ENCODE results near the gene KLF16. TPM values are rescaled to one million over a fixed set of nuclear protein-coding genes. Genes with fewer than 3 reads are reported as not detected.

The KLF16 gene
- total RNA-seq, 1 donor from 2014 or later = 15.2 TPM

DNA sequence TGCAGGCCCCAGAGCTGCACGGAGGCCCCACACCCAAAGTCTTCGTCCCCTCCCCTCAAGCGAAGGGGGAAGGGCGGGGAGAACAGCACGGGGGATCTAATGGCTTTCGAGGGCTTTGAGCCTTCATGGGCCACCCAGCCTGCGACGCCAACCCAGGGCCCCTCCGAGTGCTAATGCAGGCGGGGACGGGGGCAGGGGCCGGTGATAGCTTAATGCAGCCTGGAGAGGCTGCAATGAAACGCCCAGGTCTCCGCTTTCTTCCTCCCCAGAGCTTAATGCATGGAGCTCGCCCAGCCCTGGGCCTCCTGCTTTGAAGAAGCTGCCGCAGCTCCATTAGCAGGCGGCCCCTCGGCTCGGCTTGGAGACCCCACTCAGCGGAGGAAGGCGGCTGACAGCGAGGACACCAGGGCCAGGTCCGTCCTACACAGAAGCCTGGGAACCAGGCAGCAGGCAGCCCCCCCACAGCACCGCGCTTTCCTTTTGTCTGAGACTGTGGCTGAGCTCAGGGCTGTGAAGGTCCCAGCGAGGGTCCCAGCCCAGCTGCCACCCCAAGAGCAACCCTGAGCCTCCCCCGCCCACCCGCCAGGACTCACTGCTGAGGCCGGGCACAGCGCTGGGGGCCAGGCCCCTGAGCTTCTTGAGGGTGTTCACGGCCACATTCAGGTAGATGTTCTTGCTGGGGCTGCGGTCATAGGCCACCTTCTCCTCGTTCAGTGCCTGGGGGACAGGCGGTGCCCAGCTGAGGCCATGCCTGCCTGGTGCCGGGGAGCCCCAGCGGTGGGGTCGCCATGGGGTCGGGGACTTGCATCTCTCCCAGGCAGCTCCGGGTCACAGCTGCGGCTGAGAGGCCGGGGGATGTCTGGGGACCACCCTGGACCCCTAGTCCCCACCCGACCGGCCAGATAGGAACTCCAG lies 43.8 kb downstream of the KLF16 start:
- H3K4me1 ChIP-seq = no peaks in the 10 kb centered on the region
- no peaks in the 10 kb centered on the region for H3K9me3 ChIP-seq
- no peak overlapping the region for H3K4me3 ChIP-seq
- H3K27me3 ChIP-seq = no peaks in the 10 kb centered on the region
- no peak for DNase-seq (ENCODE audit: low spot score in 2 of 2)
- TF ChIP-seq CTCF (IDR thresholded peaks at IDR 0.05) = no peak
- peaks cover 94 to 96% of the 10 kb centered on the region in 2 donors for H3K36me3 ChIP-seq
- intact Hi-C loops (cut with DNase I) = no loop called here
- no peak overlapping the region for H3K27ac ChIP-seq

DNA sequence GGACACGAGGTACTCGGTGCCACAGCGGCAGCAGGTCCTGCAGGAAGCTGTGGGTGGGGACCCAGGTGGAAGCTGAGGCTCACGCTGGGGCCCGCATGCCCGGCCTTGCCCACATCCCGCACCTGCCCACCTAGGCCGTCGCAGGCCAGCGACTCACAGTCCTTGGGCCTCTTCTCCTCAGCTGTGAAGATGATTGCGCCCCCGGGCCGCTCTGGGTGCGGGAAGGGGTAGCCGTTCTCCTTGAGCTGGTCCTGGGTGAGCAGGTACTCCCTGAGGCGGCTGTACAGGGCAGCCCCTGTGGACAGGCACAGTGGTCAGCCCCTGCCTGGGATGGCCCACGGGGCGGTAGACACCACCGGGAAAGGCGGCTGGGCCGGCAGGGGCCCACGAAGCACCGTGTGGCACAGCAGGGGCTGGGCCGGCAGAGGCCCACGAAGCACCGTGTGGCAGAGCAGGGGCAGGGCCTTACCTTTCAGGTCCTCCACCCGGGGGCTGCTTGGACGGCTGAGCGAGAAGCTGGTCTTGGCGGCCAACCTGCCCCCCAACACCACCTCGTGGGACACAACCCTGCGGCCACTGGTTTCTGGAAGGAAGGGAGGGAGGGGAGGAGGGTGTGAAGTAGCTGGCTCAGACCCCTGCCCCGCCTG lies 44.7 kb downstream of the KLF16 start:
- Histone ChIP-seq H3K9me3 (no peaks in the 10 kb centered on the region), H3K4me1 (no peaks in the 10 kb centered on the region), H3K36me3 (peaks cover 88% of the 10 kb centered on the region in 2 donors), H3K27ac (no peak overlapping the region), H3K27me3 (no peaks in the 10 kb centered on the region), H3K4me3 (no peak overlapping the region)
- intact Hi-C loops (cut with DNase I) = no loop called here
- no peak for DNase-seq (ENCODE audit: low spot score in 2 of 2)
- no peak for TF ChIP-seq CTCF (IDR thresholded peaks at IDR 0.05)

GRCh38 chr19:1817553-1818179 lies 45.7 kb downstream of the KLF16 start:
- no peaks in the 10 kb centered on the region for H3K27me3 ChIP-seq
- no peaks in the 10 kb centered on the region for H3K9me3 ChIP-seq
- DNase-seq (ENCODE audit: low spot score in 2 of 2) = no peak
- no peak overlapping the region for H3K27ac ChIP-seq
- intact Hi-C loops (cut with DNase I) = no loop called here
- TF ChIP-seq CTCF (IDR thresholded peaks at IDR 0.05) = no peak
- peaks cover 78% of the 10 kb centered on the region in 2 donors for H3K36me3 ChIP-seq
- peaks cover 0 to 5% of the 10 kb centered on the region in 2 donors for H3K4me1 ChIP-seq
- no peak overlapping the region for H3K4me3 ChIP-seq

DNA sequence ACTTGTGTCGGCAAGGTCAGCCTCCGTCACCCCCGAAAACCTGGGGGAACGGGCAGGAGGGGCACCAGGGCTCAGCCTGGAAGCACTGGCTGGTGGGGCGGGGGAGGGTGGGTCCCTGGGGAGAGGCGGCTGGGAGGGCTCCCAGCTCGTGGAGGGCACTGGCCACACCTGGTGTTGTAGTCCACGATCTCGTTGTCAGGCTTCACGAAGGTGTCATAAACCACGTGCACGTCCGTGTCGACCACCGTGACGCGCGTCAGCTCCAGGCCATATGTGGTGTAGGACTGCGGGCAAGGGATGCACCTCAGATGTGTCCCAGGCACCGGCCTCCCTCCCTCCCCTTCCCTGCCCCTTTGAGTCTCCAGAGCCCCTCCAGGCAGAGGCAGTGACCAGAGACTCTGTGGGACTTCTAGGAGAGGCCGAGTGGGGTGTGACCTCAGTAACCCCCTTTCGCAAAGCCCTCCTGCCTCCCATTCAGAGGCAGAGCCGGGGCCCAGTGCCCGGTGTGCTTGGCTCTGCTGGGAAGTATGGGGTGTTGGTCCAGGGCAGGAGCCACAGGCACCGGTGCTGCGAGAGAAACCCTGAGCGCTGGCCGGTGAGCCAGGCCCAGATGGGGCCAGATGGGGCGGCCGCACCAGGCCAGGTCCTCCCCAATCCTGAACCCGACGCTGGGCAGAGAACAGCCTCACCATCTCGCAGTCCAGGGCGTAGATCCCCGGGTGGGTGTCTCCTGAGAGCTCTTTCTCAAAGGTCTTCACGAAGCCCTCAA lies 46.7 kb downstream of the KLF16 start:
- DNase-seq (ENCODE audit: low spot score in 2 of 2) = no peak
- peaks cover 68% of the 10 kb centered on the region in 2 donors for H3K36me3 ChIP-seq
- peaks cover 3 to 10% of the 10 kb centered on the region in 2 donors for H3K4me1 ChIP-seq

More for the DNA sequence above, 46.7 kb downstream of the KLF16 start:
- Histone ChIP-seq H3K27ac (no peak overlapping the region), H3K27me3 (no peaks in the 10 kb centered on the region), H3K4me3 (no peak overlapping the region), H3K9me3 (no peaks in the 10 kb centered on the region)
- intact Hi-C loops (cut with DNase I) = no loop called here
- no peak for TF ChIP-seq CTCF (IDR thresholded peaks at IDR 0.05)
